WI38 (cell line): ENCODE measurements around the gene PLAU.

Source experiments
- H3K4me3 ChIP-seq: 2 replicates; pipeline ENCODE4 v1.5.1; 2011; ENCODE audit warnings: low read depth, mild to moderate bottlenecking, control low read depth, low read length
- CTCF ChIP-seq: IDR thresholded peaks from 2 replicates; pipeline ENCODE4 v1.5.1; 2012; ENCODE audit warnings: low read depth, mild to moderate bottlenecking, control low read depth, low read length

The PLAU gene

GRCh38 chr10:73910764-73911552 lies at the start of gene PLAU:
PLAU (plus strand) TSS chr10:73911132; CDS start chr10:73911556, 424 bp downstream.
- H3K4me3 ChIP-seq = peak within 1 kb of the TSS; percentile 88
- TF ChIP-seq CTCF = no peak

GRCh38 chr10:73862011-73862410 lies 48.9 kb upstream of the PLAU start:
- no peak overlapping the region for H3K4me3 ChIP-seq
- no peak for TF ChIP-seq CTCF

GRCh38 chr10:73863039-73863817 lies 47.7 kb upstream of the PLAU start:
- H3K4me3 ChIP-seq = no peak overlapping the region

GRCh38 chr10:73864229-73864628 lies 46.7 kb upstream of the PLAU start:
- no peak overlapping the region for H3K4me3 ChIP-seq
- no peak for TF ChIP-seq CTCF

More at GRCh38 chr10:73863039-73863817, 47.7 kb upstream of the PLAU start:
- no peak for TF ChIP-seq CTCF

GRCh38 chr10:73865107-73865458 lies 45.8 kb upstream of the PLAU start:
- H3K4me3 ChIP-seq = no peak overlapping the region
- TF ChIP-seq CTCF = no peak

GRCh38 chr10:73865459-73866442 lies 45.2 kb upstream of the PLAU start:
- no peak overlapping the region for H3K4me3 ChIP-seq
- no peak for TF ChIP-seq CTCF
